SK-N-SH (cell line): Measurements from ENCODE around the gene TCHP. TPM values are rescaled to one million over a fixed set of nuclear protein-coding genes. Genes with fewer than 3 reads are reported as not detected.
"Not testable (repeated sequence)": the region's sequence is repeated elsewhere in the genome, so short reads cannot be mapped to it uniquely, and the experiment has no call there.

Experiments used
- CTCF ChIA-PET: fragments of 300-600, 350-600 bp; formaldehyde crosslinking; extraction: SDS; loops from one replicate; lab custom pipeline; 2021; lab: Yijun Ruan, JAX
- POLR2A ChIA-PET: fragments of 350-600 bp; sonication (Branson Sonifier 250); formaldehyde crosslinking; extraction: SDS; loops from one replicate; lab custom pipeline; 2020; ENCODE audit warnings: antibody characterized with exemption, inconsistent platforms; lab: Yijun Ruan, JAX
- DNase-seq: peaks from one replicate; pipeline ENCODE4 v3.0.0; 2012
- H2AFZ ChIP-seq: fragments of 200-600 bp; sonication (generic); 2 replicates; pipeline ENCODE4 v1.8.1; 2016; ENCODE audit warnings: antibody characterized with exemption, mild to moderate bottlenecking, low read depth
- H3F3A ChIP-seq: fragments of 200-600 bp; sonication (generic); replicated peaks from 2 replicates; pipeline ENCODE3; 2016; ENCODE audit warnings: antibody characterized with exemption, mild to moderate bottlenecking; ENCODE audit not compliant: insufficient read depth
- H3K27ac ChIP-seq, 2 experiments: fragments of 200-500 bp in 1 of 2; fragments of 200-600 bp in 1 of 2; sonication (Bioruptor generic) in 1 of 2; sonication (generic), shearing (Covaris generic) in 1 of 2; 2 replicates each; pipeline versions ENCODE4 v1.5.1 to v1.6.1; 2014 to 2016; ENCODE audit warnings: low read depth in 2 of 2, inconsistent platforms in 1 of 2, low read length in 1 of 2, mild to moderate bottlenecking in 1 of 2, mixed read lengths in 1 of 2
- H3K27me3 ChIP-seq: fragments of 200-600 bp; sonication (generic), shearing (Covaris generic); 2 replicates; pipeline ENCODE4 v1.6.1; 2016; ENCODE audit warnings: mixed run types; ENCODE audit not compliant: insufficient read depth
- H3K36me3 ChIP-seq, 2 experiments: fragments of 200-500 bp in 1 of 2; fragments of 200-600 bp in 1 of 2; sonication (Bioruptor generic) in 1 of 2; sonication (generic) in 1 of 2; replicated peaks in 1 of 2; 2 replicates each; pipeline versions ENCODE3 to v1.5.1; 2014 to 2016; ENCODE audit warnings: low read length in 1 of 2, mild to moderate bottlenecking in 1 of 2; ENCODE audit not compliant: insufficient read depth in 2 of 2, control insufficient read depth in 1 of 2
- H3K4me1 ChIP-seq, 2 experiments: fragments of 200-500 bp in 1 of 2; fragments of 200-600 bp in 1 of 2; sonication (Bioruptor generic) in 1 of 2; sonication (generic), shearing (Covaris generic) in 1 of 2; 2 replicates each; pipeline versions ENCODE4 v1.5.1 to v1.6.1; 2014 to 2016; ENCODE audit warnings: low read depth in 1 of 2, low read length in 1 of 2, mixed run types in 1 of 2; ENCODE audit not compliant: insufficient read depth in 2 of 2, control insufficient read depth in 1 of 2
- H3K4me2 ChIP-seq: fragments of 200-600 bp; sonication (generic), shearing (Covaris generic); 2 replicates; pipeline ENCODE4 v1.6.1; 2017; ENCODE audit warnings: mixed run types
- H3K4me3 ChIP-seq, 2 experiments: fragments of 200-500 bp in 1 of 2; fragments of 200-600 bp in 1 of 2; sonication (Bioruptor generic) in 1 of 2; sonication (generic), shearing (Covaris generic) in 1 of 2; 2 replicates each; pipeline versions ENCODE4 v1.5.1 to v1.8.1; 2014 to 2016; ENCODE audit warnings: low read depth in 2 of 2, inconsistent platforms in 1 of 2, low read length in 1 of 2, mild to moderate bottlenecking in 1 of 2, mixed read lengths in 1 of 2, moderate library complexity in 1 of 2
- H3K79me2 ChIP-seq: fragments of 200-600 bp; sonication (generic); 2 replicates; pipeline ENCODE4 v1.8.1; 2017; ENCODE audit warnings: mild to moderate bottlenecking; ENCODE audit not compliant: insufficient read depth
- H3K9ac ChIP-seq: fragments of 200-600 bp; sonication (generic); 2 replicates; pipeline ENCODE4 v1.6.1; 2017; ENCODE audit warnings: mixed run types
- H3K9me2 ChIP-seq: fragments of 200-600 bp; sonication (generic); 2 replicates; pipeline ENCODE4 v1.6.1; 2017; ENCODE audit warnings: mixed run types
- H3K9me3 ChIP-seq: fragments of 200-600 bp; sonication (generic); 2 replicates; pipeline ENCODE4 v1.6.1; 2017; ENCODE audit warnings: mixed run types, mild to moderate bottlenecking, moderate library complexity
- H4K20me1 ChIP-seq: fragments of 200-600 bp; sonication (generic); 2 replicates; pipeline ENCODE4 v1.6.1; 2017; ENCODE audit warnings: mild to moderate bottlenecking, mixed run types; ENCODE audit not compliant: insufficient read depth
- ELF1 ChIP-seq: IDR thresholded peaks from 2 replicates; pipeline ENCODE4 v1.4.0; 2012
- TEAD4 ChIP-seq: IDR thresholded peaks from 2 replicates; pipeline ENCODE4 v1.4.0; 2012; ENCODE audit warnings: mild to moderate bottlenecking, borderline replicate concordance; ENCODE audit not compliant: insufficient read depth
- WGBS: methylation state at CpG from one replicate; pipeline ENCODE4 v1.1.6; 2017; ENCODE audit warnings: low lambda C conversion rate; 5-methylcytosine and 5-hydroxymethylcytosine counted together
- polyA plus RNA-seq, 3 experiments: library from polyadenylated mRNA; depleted of rRNA; stranded (reverse); fragments of >200 nt; gene quantifications; 2 replicates each; pipeline ENCODE4 v1.2.3, GENCODE V29; 2012
- TF ChIP-seq, protein P1 (sequence below): IDR thresholded peaks from 2 replicates; pipeline ENCODE4 v1.4.0; 2012; ENCODE audit warnings: low read depth, borderline replicate concordance

The TCHP gene
- polyA plus RNA-seq, 1 of the 3 experiments (the other 2 are of a cell fraction), result 37.3 TPM

DNA sequence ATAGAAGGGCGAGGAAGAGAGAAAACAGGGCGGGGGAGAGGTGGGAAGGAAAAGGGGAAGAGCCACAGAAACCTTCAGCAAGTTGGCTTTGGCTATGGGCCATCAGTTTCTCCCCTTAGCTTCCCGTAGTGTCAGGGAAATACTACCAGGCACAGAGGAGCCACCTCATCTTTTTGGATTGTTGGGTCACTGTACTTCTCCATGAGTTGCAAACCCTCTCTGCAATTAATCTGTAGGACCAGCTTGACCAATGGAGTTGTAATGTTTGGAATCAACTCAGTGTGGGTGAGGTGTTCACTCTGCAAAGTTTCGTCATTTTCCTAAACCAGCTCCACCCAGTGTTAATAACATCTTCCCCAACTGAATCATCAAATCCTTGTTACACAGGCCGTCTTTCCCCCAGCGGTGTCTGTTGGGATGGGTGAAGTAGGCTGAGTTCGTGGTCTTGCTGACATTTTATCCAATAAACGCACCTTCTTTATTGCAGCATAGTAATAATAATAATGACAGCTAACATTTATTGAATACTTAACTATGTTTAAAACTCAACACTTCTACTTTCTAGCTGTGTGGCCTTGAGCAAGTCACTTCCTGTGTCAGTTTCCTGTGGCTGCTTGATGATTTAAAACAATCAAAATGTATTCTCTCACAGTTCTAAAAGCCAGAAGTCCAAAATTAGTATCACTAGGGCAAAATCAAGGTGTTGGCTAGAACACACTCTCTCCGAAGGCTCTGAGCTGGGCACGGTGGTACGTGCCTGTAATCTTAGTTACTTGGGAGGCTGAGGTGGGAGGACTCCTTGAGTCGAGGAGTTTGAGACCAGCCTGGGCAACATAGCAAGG lies 11.7 kb upstream of the TCHP start:
- Histone ChIP-seq H3K79me2 (no peaks in the 10 kb centered on the region), H2AFZ (peak overlapping the region; percentile 64; the same call in 1 of the 2 replicates), H3K4me3 (no peak overlapping the region), H3K27me3 (no peaks in the 10 kb centered on the region), H3K36me3 (no peaks in the 10 kb centered on the region), H3K27ac (peak overlapping the region in 1 of 2 experiments; percentile 58; a peak in 2 of 4 replicates), H3F3A (peaks cover 12% of the 10 kb centered on the region), H3K4me1 (peaks cover 0 to 10% of the 10 kb centered on the region in 2 experiments; a peak in 2 of 4 replicates), H4K20me1 (no peaks in the 10 kb centered on the region), H3K4me2 (peak overlapping the region; percentile 30; the same call in 1 of the 2 replicates), H3K9ac (no peak overlapping the region; the same call in 1 of the 2 replicates), H3K9me2 (no peaks in the 10 kb centered on the region), H3K9me3 (no peaks in the 10 kb centered on the region)
- ChIA-PET CTCF (interaction anchor here (0.8 to 1.6 kb wide), 3 partner anchors 35 to 43 kb away, joined by 3 to 9 read pairs (median 3); no protein-coding TSS in a partner anchor), POLR2A (no interaction called here)
- TF ChIP-seq TEAD4 (no peak), ELF1 (no peak)
- TF ChIP-seq, protein P1, sequence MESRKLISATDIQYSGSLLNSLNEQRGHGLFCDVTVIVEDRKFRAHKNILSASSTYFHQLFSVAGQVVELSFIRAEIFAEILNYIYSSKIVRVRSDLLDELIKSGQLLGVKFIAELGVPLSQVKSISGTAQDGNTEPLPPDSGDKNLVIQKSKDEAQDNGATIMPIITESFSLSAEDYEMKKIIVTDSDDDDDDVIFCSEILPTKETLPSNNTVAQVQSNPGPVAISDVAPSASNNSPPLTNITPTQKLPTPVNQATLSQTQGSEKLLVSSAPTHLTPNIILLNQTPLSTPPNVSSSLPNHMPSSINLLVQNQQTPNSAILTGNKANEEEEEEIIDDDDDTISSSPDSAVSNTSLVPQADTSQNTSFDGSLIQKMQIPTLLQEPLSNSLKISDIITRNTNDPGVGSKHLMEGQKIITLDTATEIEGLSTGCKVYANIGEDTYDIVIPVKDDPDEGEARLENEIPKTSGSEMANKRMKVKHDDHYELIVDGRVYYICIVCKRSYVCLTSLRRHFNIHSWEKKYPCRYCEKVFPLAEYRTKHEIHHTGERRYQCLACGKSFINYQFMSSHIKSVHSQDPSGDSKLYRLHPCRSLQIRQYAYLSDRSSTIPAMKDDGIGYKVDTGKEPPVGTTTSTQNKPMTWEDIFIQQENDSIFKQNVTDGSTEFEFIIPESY, result no peak
- 67% methylated on average over 12 of the region's 12 CpGs for WGBS
- DNase-seq, result no peak

DNA sequence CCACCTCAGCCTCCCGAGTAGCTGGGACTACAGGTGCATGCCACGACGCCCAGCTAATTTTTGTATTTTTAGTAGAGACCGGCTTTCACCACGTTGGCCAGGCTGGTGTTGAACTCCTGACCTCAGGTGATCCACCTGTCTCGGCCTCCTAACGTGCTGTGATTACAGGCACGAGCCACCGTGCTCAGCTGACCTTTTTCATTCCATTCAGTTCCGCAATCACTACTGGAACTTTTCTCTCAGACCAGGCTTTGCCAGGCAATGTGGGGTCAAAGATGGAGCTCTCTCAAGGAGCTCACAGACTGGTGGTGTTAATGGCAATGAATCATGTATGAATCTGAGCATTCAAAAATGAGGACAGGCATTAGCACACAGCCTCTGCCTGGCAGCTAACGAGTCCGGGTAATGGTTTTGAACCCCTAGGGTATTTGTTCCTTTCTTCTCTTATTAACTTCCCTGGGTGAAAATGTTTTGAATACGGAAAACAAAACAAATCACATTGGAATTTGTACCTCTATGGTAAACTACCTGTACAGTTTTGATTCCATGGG lies 9.4 kb upstream of the TCHP start:
- WGBS, result 87% methylated on average over 13 of the region's 13 CpGs
- no peaks in the 10 kb centered on the region for H3K79me2 ChIP-seq
- H3K4me3 ChIP-seq, result no peak overlapping the region
- CTCF ChIA-PET, result interaction anchor here (0.7 to 1.0 kb wide), 2 partner anchors 37 to 106 kb away, joined by 3 read pairs; no protein-coding TSS in a partner anchor
- H3K9me2 ChIP-seq, result no peaks in the 10 kb centered on the region
- no peak overlapping the region for H2AFZ ChIP-seq
- no peaks in the 10 kb centered on the region for H4K20me1 ChIP-seq
- H3K9ac ChIP-seq, result no peak overlapping the region
- peaks cover 12% of the 10 kb centered on the region for H3F3A ChIP-seq
- H3K27me3 ChIP-seq, result no peaks in the 10 kb centered on the region
- H3K36me3 ChIP-seq, result no peaks in the 10 kb centered on the region
- no peak for TF ChIP-seq ELF1
- peaks cover 0 to 10% of the 10 kb centered on the region in 2 experiments; a peak in 2 of 4 replicates for H3K4me1 ChIP-seq
- POLR2A ChIA-PET, result no interaction called here
- DNase-seq, result no peak
- no peak overlapping the region for H3K27ac ChIP-seq
- no peak overlapping the region for H3K4me2 ChIP-seq
- no peaks in the 10 kb centered on the region for H3K9me3 ChIP-seq

GRCh38 chr12:109891731-109892130 lies 8.3 kb upstream of the TCHP start:
- H3K9me2 ChIP-seq, H4K20me1 ChIP-seq, H3K27me3 ChIP-seq, H2AFZ ChIP-seq, H3K9ac ChIP-seq, H3K9me3 ChIP-seq, DNase-seq, H3K36me3 ChIP-seq, H3K4me2 ChIP-seq, H3K79me2 ChIP-seq, POLR2A ChIA-PET, H3K4me3 ChIP-seq, H3K27ac ChIP-seq: not testable (repeated sequence)
- CTCF ChIA-PET, result interaction anchor here (1.3 to 1.4 kb wide), 2 partner anchors 19 to 38 kb away, joined by 3 read pairs; no protein-coding TSS in a partner anchor
- Histone ChIP-seq H3F3A (peaks cover 12% of the 10 kb centered on the region), H3K4me1 (peaks cover 0 to 10% of the 10 kb centered on the region in 2 experiments; a peak in 2 of 4 replicates)
- WGBS, result 82% methylated on average over 7 of the region's 7 CpGs
